Measurements from ENCODE around the gene CDH4.

Gene CDH4

DNA sequence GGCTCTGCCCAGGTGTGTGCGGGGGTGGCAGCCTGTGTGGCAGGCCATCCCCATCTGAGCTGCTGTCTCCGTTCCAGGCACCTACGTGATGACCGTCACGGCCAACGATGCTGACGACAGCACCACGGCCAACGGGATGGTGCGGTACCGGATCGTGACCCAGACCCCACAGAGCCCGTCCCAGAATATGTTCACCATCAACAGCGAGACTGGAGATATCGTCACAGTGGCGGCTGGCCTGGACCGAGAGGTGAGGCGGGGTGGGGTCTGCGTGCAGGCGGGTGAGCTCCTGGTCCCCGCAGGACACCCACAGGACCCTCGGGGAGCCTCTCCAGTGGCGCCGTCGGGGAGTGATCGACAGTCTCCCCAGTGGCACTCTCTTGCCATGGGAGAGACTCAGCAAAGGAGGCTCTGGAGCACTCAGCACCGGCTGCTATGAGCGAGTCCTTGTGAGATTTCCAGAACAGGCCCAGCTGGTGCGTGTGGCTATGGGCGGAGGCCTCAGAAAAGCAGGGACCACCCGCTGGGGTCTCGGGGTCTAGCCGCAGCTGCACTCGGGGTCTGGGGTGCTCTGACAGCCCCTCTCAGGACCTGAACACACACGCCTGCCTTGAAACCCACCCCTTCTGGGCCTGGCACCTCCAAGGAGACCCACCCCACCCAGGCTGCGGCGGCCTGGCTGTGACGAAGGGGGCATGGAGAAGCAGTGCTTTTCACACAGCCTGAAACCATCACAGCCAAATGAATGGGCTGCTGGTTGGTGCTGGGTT lies 621.8 kb downstream of the CDH4 start:
- Histone ChIP-seq H3K27me3 (ENCODE audit: control insufficient read depth in 5 of 5, insufficient read depth in 4 of 5, low read length in 5 of 5) (peaks cover 8 to 23% (median 14%) of the 10 kb centered on the region in 5 donors), H3K4me3 (ENCODE audit: low read depth in 1 of 5, low read length in 5 of 5) (no peak overlapping the region), H3K36me3 (ENCODE audit: control insufficient read depth in 5 of 5, insufficient read depth in 5 of 5, low read length in 5 of 5) (no peaks in the 10 kb centered on the region), H3K27ac (ENCODE audit: low read depth, low read length) (no peak overlapping the region), H3K9me3 (ENCODE audit: control insufficient read depth in 5 of 5, low read length in 5 of 5) (peaks cover 0 to 7% (median 0%) of the 10 kb centered on the region in 5 donors), H3K9ac (ENCODE audit: low read length in 5 of 5) (no peak overlapping the region), H3K4me1 (ENCODE audit: control insufficient read depth in 5 of 5, insufficient read depth in 5 of 5, low read length in 5 of 5) (no peaks in the 10 kb centered on the region)

DNA sequence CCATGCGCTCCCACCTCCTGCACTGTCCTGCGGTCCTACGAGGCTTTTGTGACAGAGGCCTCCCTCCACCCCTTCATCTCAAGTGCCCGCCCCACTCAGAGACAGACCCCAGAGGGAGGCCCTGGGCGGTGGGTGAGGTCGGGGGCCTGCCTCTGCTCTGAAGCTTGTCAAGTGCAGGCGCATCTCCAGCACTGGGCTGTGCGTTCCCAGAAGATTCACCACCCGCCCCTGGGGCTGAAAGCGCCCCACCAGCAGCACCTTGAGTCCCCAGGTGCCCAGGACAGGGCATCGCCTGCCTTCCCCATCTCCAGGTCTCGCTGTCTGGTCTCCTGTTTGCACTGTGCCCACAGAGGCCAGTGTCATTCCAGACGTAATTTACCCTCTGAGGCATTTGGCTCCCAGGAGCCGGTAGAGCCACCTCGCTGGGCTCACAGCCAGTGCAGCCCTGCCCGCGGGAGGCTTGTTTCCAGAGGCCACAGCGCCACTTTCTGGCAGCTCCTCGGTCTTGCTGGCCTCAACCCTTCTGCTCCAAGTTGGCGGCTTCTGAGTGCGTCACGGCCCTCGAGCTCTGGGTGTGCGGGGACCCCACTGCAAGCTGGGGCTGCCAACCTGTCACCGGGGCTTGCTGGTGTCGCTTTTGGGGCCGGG lies 622.5 kb downstream of the CDH4 start:
- Histone ChIP-seq H3K9ac (ENCODE audit: low read length in 5 of 5) (no peak overlapping the region), H3K9me3 (ENCODE audit: control insufficient read depth in 5 of 5, low read length in 5 of 5) (peaks cover 0 to 7% (median 0%) of the 10 kb centered on the region in 5 donors), H3K4me3 (ENCODE audit: low read depth in 1 of 5, low read length in 5 of 5) (no peak overlapping the region), H3K36me3 (ENCODE audit: control insufficient read depth in 5 of 5, insufficient read depth in 5 of 5, low read length in 5 of 5) (no peaks in the 10 kb centered on the region), H3K27me3 (ENCODE audit: control insufficient read depth in 5 of 5, insufficient read depth in 4 of 5, low read length in 5 of 5) (peaks cover 5 to 23% (median 14%) of the 10 kb centered on the region in 5 donors), H3K4me1 (ENCODE audit: control insufficient read depth in 5 of 5, insufficient read depth in 5 of 5, low read length in 5 of 5) (no peaks in the 10 kb centered on the region), H3K27ac (ENCODE audit: low read depth, low read length) (no peak overlapping the region)

DNA sequence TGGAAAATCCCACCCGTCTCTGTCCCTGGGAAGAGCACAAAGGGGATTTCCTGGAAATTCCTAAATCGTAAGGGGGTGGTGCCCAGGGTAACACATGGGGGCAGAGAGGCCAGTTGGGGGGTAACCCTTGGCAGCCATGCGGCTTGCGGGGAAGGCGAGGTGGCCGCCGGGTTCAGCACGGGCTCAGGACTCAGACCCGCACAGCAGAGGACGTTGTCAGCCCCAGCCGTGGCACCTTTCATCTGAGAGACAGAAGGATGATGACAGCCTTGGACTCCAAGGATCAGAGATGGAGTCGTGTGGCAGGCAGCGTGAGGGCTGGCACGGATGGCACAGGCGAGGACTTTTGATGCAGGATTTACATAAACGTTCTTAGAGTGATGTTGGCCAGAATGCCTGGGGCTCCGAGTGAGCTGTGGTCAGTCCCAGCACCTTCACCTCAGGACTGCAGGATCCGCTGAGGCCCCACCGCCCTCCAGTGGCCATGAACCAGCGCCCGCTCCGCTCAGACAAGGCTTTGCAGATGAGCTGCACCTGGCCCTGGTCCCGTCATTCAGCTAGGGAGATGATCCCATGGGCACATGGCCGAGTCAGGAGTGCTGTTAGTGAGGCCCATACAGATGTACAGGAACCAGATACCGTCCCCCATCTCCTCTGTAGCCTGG lies 623.3 kb downstream of the CDH4 start:
- peaks cover 3 to 23% (median 14%) of the 10 kb centered on the region in 5 donors for H3K27me3 ChIP-seq (ENCODE audit: control insufficient read depth in 5 of 5, insufficient read depth in 4 of 5, low read length in 5 of 5)
- H3K4me1 ChIP-seq (ENCODE audit: control insufficient read depth in 5 of 5, insufficient read depth in 5 of 5, low read length in 5 of 5) = no peaks in the 10 kb centered on the region
- no peaks in the 10 kb centered on the region for H3K36me3 ChIP-seq (ENCODE audit: control insufficient read depth in 5 of 5, insufficient read depth in 5 of 5, low read length in 5 of 5)
- H3K9ac ChIP-seq (ENCODE audit: low read length in 5 of 5) = no peak overlapping the region
- no peak overlapping the region for H3K4me3 ChIP-seq (ENCODE audit: low read depth in 1 of 5, low read length in 5 of 5)
- H3K27ac ChIP-seq (ENCODE audit: low read depth, low read length) = no peak overlapping the region
- H3K9me3 ChIP-seq (ENCODE audit: control insufficient read depth in 5 of 5, low read length in 5 of 5) = peaks cover 0 to 5% (median 0%) of the 10 kb centered on the region in 5 donors

DNA sequence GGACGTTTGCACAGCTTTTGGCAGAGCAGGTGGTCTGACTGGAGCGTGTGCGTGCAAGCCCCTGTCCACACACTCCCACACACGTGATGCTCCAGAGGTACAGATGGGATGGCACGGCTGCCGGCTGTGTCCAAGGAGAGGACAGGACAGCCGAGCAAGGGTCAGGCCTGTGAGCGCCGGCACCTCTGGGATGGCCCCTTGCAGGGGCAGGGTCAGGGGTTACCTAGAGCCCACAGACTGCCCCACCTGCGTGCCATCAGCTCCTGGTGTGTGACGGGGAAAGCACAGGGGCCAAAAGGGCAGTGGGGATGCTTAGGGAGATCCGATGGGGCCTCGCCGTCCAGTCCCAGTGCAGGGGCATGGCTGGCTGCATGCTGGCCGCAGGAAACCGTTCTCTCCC lies 623.9 kb downstream of the CDH4 start:
- H3K36me3 ChIP-seq (ENCODE audit: control insufficient read depth in 5 of 5, insufficient read depth in 5 of 5, low read length in 5 of 5) = no peaks in the 10 kb centered on the region
- H3K27ac ChIP-seq (ENCODE audit: low read depth, low read length) = no peak overlapping the region
- H3K27me3 ChIP-seq (ENCODE audit: control insufficient read depth in 5 of 5, insufficient read depth in 4 of 5, low read length in 5 of 5) = peaks cover 8 to 30% (median 14%) of the 10 kb centered on the region in 5 donors
- H3K9ac ChIP-seq (ENCODE audit: low read length in 5 of 5) = no peak overlapping the region
- peaks cover 0 to 5% (median 0%) of the 10 kb centered on the region in 5 donors for H3K9me3 ChIP-seq (ENCODE audit: control insufficient read depth in 5 of 5, low read length in 5 of 5)
- H3K4me3 ChIP-seq (ENCODE audit: low read depth in 1 of 5, low read length in 5 of 5) = no peak overlapping the region
- no peaks in the 10 kb centered on the region for H3K4me1 ChIP-seq (ENCODE audit: control insufficient read depth in 5 of 5, insufficient read depth in 5 of 5, low read length in 5 of 5)

DNA sequence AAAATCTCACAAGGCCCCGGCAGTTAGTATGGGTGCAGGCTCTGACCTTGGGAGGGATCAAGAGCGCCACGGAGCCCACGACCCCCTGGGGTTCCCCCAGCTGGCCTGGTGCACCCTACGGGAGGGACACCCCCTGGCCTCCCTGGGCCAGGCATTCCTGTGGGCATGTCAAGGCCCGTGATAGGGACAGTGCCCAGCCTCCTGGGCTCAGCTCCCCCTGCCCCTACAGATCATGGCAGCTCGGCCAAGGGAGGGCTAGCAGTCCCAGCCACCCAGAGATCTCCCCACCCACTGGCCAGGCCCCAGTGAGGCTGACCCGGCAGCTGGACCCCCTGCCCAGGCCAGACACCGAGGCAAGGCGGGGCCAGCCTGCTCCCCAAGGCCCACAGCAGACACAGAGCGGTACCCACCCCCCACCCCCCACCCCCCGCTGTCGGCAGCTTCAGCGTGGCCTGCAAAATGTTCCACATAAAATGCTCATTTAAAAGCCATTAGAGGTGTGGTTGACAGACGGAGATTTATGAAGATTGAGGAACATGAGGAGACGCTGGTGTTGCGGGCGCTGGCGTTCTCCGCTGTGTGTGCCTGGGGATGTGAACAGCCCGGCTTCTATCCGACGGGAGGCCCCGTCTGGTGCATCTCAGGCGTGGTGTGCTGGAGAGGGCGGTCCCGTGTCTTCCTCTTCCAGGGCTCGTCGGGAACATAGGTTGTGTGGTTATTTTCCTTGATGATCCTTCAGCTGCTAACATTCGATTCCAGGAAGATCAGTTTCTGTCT lies 625.1 kb downstream of the CDH4 start:
- no peak overlapping the region for H3K27ac ChIP-seq (ENCODE audit: low read depth, low read length)
- H3K4me1 ChIP-seq (ENCODE audit: control insufficient read depth in 5 of 5, insufficient read depth in 5 of 5, low read length in 5 of 5) = no peaks in the 10 kb centered on the region
- no peak overlapping the region for H3K4me3 ChIP-seq (ENCODE audit: low read depth in 1 of 5, low read length in 5 of 5)
- no peaks in the 10 kb centered on the region for H3K9me3 ChIP-seq (ENCODE audit: control insufficient read depth in 5 of 5, low read length in 5 of 5)
- H3K27me3 ChIP-seq (ENCODE audit: control insufficient read depth in 5 of 5, insufficient read depth in 4 of 5, low read length in 5 of 5) = peaks cover 15 to 40% (median 17%) of the 10 kb centered on the region in 5 donors
- H3K36me3 ChIP-seq (ENCODE audit: control insufficient read depth in 5 of 5, insufficient read depth in 5 of 5, low read length in 5 of 5) = no peaks in the 10 kb centered on the region
- no peak overlapping the region for H3K9ac ChIP-seq (ENCODE audit: low read length in 5 of 5)

DNA sequence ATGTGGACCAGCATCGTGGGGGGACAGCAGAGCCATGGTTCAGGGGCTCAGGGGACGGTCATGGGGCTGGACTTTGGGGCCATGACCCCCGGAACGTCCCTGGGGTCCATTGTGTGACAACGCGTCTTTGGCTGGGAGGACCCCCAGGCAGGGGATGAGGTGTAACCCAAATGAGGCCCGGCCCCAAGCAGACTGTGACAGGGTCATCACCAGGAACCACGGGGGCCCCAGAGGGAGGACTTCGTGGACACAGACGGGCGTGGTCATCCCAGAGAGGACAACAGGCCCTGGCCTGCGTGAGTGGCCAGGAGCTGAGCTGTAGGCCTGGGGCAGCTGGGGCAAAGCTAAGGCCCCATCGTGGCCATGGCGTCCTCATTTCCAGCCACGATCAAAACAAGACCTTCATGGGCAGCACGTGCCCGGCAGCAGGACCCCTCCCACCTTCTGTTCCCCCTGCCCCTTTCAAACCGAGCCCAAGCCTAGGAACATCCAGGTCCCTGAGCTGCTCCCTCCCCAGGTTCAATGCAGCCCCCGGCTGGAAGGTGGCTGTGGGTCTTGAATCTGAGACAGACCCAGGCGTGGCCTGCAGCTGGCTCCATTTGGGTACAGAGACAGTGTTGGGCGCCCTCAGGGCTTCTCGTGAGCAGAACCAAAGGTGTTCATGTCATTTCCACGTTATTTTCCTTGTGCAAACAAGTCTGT lies 625.9 kb downstream of the CDH4 start:
- peaks cover 15 to 42% (median 17%) of the 10 kb centered on the region in 5 donors for H3K27me3 ChIP-seq (ENCODE audit: control insufficient read depth in 5 of 5, insufficient read depth in 4 of 5, low read length in 5 of 5)

DNA sequence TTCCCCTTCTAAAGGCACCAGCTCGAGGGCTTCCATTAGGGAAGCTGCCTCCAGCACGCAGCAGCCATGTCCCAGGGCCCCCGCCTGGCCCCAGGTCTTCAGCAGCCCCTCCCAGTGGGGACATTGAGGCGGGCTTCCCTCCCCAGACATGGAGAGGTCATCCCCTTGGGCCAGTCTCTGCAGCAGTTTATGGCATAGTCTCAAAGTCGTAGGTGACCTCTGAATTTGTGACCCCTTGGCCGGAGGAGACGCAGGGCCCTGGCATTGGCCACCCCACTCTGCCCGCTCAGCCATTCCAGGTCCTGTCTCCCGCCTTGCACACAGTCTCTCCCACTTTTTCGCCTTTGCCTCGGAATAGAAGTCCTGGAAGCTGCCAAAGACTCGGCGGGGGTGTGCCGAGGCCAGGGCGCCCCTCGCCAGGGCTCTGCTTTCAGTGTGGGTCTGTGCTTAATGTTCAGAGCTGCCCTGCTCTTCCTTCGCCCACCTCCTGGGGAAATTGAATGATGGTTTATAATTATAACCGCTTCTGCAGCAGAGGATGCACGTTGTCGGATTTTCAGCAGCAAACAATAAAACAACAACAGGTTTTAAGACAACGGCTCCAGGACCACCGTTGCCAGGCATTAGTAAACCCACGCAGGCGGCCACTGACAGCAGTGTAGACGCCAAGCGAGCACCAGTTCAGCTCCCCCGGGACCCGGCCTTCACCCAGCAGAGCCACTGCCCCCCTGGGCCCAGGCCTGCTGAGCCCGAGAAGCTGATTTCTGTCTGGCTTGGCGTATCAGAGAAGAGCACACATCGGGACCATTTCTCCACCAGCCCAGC lies 626.6 kb downstream of the CDH4 start:
- Histone ChIP-seq H3K36me3 (ENCODE audit: control insufficient read depth in 5 of 5, insufficient read depth in 5 of 5, low read length in 5 of 5) (no peaks in the 10 kb centered on the region), H3K4me1 (ENCODE audit: control insufficient read depth in 5 of 5, insufficient read depth in 5 of 5, low read length in 5 of 5) (no peaks in the 10 kb centered on the region), H3K9ac (ENCODE audit: low read length in 5 of 5) (no peak overlapping the region), H3K27ac (ENCODE audit: low read depth, low read length) (no peak overlapping the region), H3K9me3 (ENCODE audit: control insufficient read depth in 5 of 5, low read length in 5 of 5) (no peaks in the 10 kb centered on the region), H3K4me3 (ENCODE audit: low read depth in 1 of 5, low read length in 5 of 5) (no peak overlapping the region), H3K27me3 (ENCODE audit: control insufficient read depth in 5 of 5, insufficient read depth in 4 of 5, low read length in 5 of 5) (peaks cover 19 to 42% (median 22%) of the 10 kb centered on the region in 5 donors)

More for the DNA sequence above, 625.9 kb downstream of the CDH4 start:
- no peak overlapping the region for H3K9ac ChIP-seq (ENCODE audit: low read length in 5 of 5)
- no peak overlapping the region for H3K4me3 ChIP-seq (ENCODE audit: low read depth in 1 of 5, low read length in 5 of 5)
- no peaks in the 10 kb centered on the region for H3K36me3 ChIP-seq (ENCODE audit: control insufficient read depth in 5 of 5, insufficient read depth in 5 of 5, low read length in 5 of 5)
- H3K4me1 ChIP-seq (ENCODE audit: control insufficient read depth in 5 of 5, insufficient read depth in 5 of 5, low read length in 5 of 5) = no peaks in the 10 kb centered on the region
- H3K27ac ChIP-seq (ENCODE audit: low read depth, low read length) = no peak overlapping the region
- H3K9me3 ChIP-seq (ENCODE audit: control insufficient read depth in 5 of 5, low read length in 5 of 5) = no peaks in the 10 kb centered on the region

DNA sequence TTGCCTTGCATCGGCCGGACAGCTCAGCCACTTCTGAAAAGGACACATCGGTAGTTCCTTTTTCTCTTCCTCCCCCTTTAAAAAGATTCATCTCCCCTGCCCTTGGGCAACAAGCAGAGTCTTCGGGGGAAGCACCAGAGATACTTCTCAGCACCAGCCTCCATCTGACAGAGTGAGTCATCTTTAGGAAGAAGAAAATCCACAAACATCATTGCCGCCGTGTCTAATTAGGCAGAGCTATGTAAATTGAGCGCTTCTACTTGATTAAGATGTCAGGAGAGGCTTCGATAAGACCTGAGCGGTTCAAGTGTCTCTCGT lies 627.2 kb downstream of the CDH4 start:
- Histone ChIP-seq H3K4me3 (ENCODE audit: low read depth in 1 of 5, low read length in 5 of 5) (no peak overlapping the region), H3K27ac (ENCODE audit: low read depth, low read length) (no peak overlapping the region), H3K4me1 (ENCODE audit: control insufficient read depth in 5 of 5, insufficient read depth in 5 of 5, low read length in 5 of 5) (no peaks in the 10 kb centered on the region), H3K36me3 (ENCODE audit: control insufficient read depth in 5 of 5, insufficient read depth in 5 of 5, low read length in 5 of 5) (no peaks in the 10 kb centered on the region), H3K9ac (ENCODE audit: low read length in 5 of 5) (no peak overlapping the region), H3K27me3 (ENCODE audit: control insufficient read depth in 5 of 5, insufficient read depth in 4 of 5, low read length in 5 of 5) (peaks cover 20 to 48% (median 27%) of the 10 kb centered on the region in 5 donors), H3K9me3 (ENCODE audit: control insufficient read depth in 5 of 5, low read length in 5 of 5) (no peaks in the 10 kb centered on the region)

DNA sequence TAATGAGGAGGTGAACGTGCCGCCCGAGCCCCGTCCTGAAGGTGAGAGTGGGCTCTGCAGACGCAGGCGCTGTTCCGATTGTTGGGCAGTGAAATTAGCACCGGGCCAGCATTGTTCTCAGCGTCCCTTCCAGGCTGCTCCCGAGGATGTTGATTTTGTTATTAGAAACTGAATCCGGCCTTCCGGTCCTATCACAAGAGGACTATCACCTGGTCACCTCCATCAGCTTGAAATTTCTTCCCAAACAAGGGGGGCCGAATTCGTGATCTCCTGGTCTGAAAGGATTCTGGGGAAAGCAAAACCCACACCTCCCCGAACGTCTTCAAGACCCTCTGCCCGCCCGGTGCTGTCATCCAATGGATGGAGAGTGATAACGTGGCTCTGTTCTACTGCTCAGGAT lies 627.6 kb downstream of the CDH4 start:
- Histone ChIP-seq H3K9ac (ENCODE audit: low read length in 5 of 5) (no peak overlapping the region), H3K27me3 (ENCODE audit: control insufficient read depth in 5 of 5, insufficient read depth in 4 of 5, low read length in 5 of 5) (peaks cover 18 to 50% (median 25%) of the 10 kb centered on the region in 5 donors), H3K27ac (ENCODE audit: low read depth, low read length) (no peak overlapping the region), H3K4me1 (ENCODE audit: control insufficient read depth in 5 of 5, insufficient read depth in 5 of 5, low read length in 5 of 5) (no peaks in the 10 kb centered on the region), H3K4me3 (ENCODE audit: low read depth in 1 of 5, low read length in 5 of 5) (no peak overlapping the region), H3K9me3 (ENCODE audit: control insufficient read depth in 5 of 5, low read length in 5 of 5) (no peaks in the 10 kb centered on the region), H3K36me3 (ENCODE audit: control insufficient read depth in 5 of 5, insufficient read depth in 5 of 5, low read length in 5 of 5) (no peaks in the 10 kb centered on the region)

All from subcutaneous abdominal adipose tissue (tissue), 5 donors.